HG02981 (cell line): ENCODE data around the gene CA14.
A peak's percentile ranks its signal among the peaks of the same experiment; 100 is the strongest.
"Not testable (repeated sequence)": the region's sequence is repeated elsewhere in the genome, so short reads cannot be mapped to it uniquely, and the experiment has no call there.

Experiments
- ATAC-seq: cut with Tn5 transposase; IDR thresholded peaks from one replicate; pipeline ENCODE4 v1.9.1; 2021; ENCODE audit warnings: mild to moderate bottlenecking, moderate library complexity; ENCODE audit not compliant: unreplicated experiment

Gene CA14

GRCh38 chr1:150280138-150280707 lies 22.6 kb downstream of the CA14 start:
- ATAC-seq: no peak

- no peak for ATAC-seq
These were observed 23.7 kb downstream of the CA14 start for GRCh38 chr1:150281221-150281757.

GRCh38 chr1:150281758-150282557 lies 24.4 kb downstream of the CA14 start, which contains the start of gene CIART:
Gene CIART, plus strand, starts transcription at chr1:150282554. Its CDS starts 714 bp downstream, at chr1:150283268.
- ATAC-seq: peak; percentile 78

- no peak for ATAC-seq
These were observed 25.0 kb downstream of the CA14 start for GRCh38 chr1:150282558-150282958.

- ATAC-seq: no peak
These were observed 25.7 kb downstream of the CA14 start for GRCh38 chr1:150283260-150283659.

GRCh38 chr1:150288382-150288781 lies 30.8 kb downstream of the CA14 start:
- ATAC-seq: no peak

- no peak for ATAC-seq
These were observed 31.2 kb downstream of the CA14 start for GRCh38 chr1:150288822-150289221.

GRCh38 chr1:150293433-150294253 lies 36.1 kb downstream of the CA14 start, which contains the start of gene MRPS21:
Gene MRPS21, plus strand, starts transcription at chr1:150293861. Its CDS starts 506 bp downstream, at chr1:150294367.
- peak; percentile 93 for ATAC-seq

- no peak for ATAC-seq
These were observed 37.9 kb downstream of the CA14 start for GRCh38 chr1:150295476-150295875.

- ATAC-seq: no peak
These were observed 42.1 kb downstream of the CA14 start for GRCh38 chr1:150299716-150300115.

- no peak for ATAC-seq
These were observed 44.8 kb downstream of the CA14 start for GRCh38 chr1:150302338-150302737.

- ATAC-seq: no peak
These were observed 45.3 kb downstream of the CA14 start for GRCh38 chr1:150302902-150303301.

GRCh38 chr1:150308585-150308984 lies 51.0 kb downstream of the CA14 start:
- not testable (repeated sequence) for ATAC-seq

- ATAC-seq: no peak
These were observed 52.4 kb downstream of the CA14 start for GRCh38 chr1:150309758-150310508.

- ATAC-seq: no peak
These were observed 54.2 kb downstream of the CA14 start for GRCh38 chr1:150311762-150312161.
